Esophagus squamous epithelium (tissue), 5 donors: ENCODE data around the gene BAHCC1. TPM values are rescaled to one million over a fixed set of nuclear protein-coding genes. Genes with fewer than 3 reads are reported as not detected.

Experiments
- DNase-seq: peaks from one replicate; lab custom pipeline; 2025; lab: John Stamatoyannopoulos, UW
- H3K27ac ChIP-seq, 4 donors: fragments of 200-600 bp; sonication (generic); one replicate each; pipeline ENCODE4 v1.5.1; 2016 to 2019; ENCODE audit warnings: mild to moderate bottlenecking in 1 of 4
- H3K27me3 ChIP-seq, 4 donors: fragments of 200-600 bp; sonication (generic); 1 replicate in 3 of 4; 2 replicates in 1 of 4; pipeline versions ENCODE4 v1.5.1 to v1.6.0; 2017 to 2021; ENCODE audit warnings: antibody characterized with exemption in 1 of 4
- H3K36me3 ChIP-seq, 3 donors: fragments of 200-600 bp; sonication (generic); one replicate each; pipeline ENCODE4 v1.5.1; 2016 to 2019
- H3K4me1 ChIP-seq, 3 donors: fragments of 200-600 bp; sonication (generic); one replicate each; pipeline ENCODE4 v1.5.1; 2017 to 2019
- H3K4me3 ChIP-seq, 4 donors: fragments of 200-600 bp; sonication (generic); 1 replicate in 3 of 4; 2 replicates in 1 of 4; pipeline ENCODE4 v1.5.1; 2016 to 2019; ENCODE audit warnings: mild to moderate bottlenecking in 2 of 4, moderate library complexity in 1 of 4
- H3K9me3 ChIP-seq, 3 donors: fragments of 200-600 bp; sonication (generic); one replicate each; pipeline ENCODE4 v1.5.1; 2016 to 2019
- POLR2A ChIP-seq, 4 donors: fragments of 450-650 bp; IDR thresholded peaks; one replicate each; pipeline ENCODE4 v1.6.1; 2017; ENCODE audit warnings: antibody characterized with exemption in 4 of 4, mild to moderate bottlenecking in 4 of 4, moderate library complexity in 3 of 4
- WGBS, 2 donors: methylation state at CpG; one replicate each; pipeline ENCODE4 v1.1.5; 2018; 5-methylcytosine and 5-hydroxymethylcytosine counted together
- intact Hi-C: fragments of 100-400 bp; cut with DNase I; formaldehyde crosslinking; loops from one replicate; pipeline ENCODE4 v1.15.0; 2022
- total RNA-seq, 4 donors: library from RNA; depleted of rRNA; stranded (reverse); fragments of >200 nt; gene quantifications; one replicate each; pipeline ENCODE4 v1.1.0, GENCODE V29; 2016
- TF ChIP-seq, protein P1 (sequence below), 6 experiments: fragments of 450-650 bp in 4 of 6; fragments of 200-600 bp in 2 of 6; sonication (generic) in 2 of 6; IDR thresholded peaks; one replicate each; pipeline ENCODE4 v1.5.1; 2016 to 2019; ENCODE audit warnings: antibody characterized with exemption in 6 of 6, mild to moderate bottlenecking in 4 of 6, moderate library complexity in 4 of 6
- donor health status: DM: yes; HTN: yes; CAD: no.

Gene BAHCC1
- total RNA-seq, 4 donors from 2014 or later, result 3.8 to 10.6 (median 5.4) TPM

DNA sequence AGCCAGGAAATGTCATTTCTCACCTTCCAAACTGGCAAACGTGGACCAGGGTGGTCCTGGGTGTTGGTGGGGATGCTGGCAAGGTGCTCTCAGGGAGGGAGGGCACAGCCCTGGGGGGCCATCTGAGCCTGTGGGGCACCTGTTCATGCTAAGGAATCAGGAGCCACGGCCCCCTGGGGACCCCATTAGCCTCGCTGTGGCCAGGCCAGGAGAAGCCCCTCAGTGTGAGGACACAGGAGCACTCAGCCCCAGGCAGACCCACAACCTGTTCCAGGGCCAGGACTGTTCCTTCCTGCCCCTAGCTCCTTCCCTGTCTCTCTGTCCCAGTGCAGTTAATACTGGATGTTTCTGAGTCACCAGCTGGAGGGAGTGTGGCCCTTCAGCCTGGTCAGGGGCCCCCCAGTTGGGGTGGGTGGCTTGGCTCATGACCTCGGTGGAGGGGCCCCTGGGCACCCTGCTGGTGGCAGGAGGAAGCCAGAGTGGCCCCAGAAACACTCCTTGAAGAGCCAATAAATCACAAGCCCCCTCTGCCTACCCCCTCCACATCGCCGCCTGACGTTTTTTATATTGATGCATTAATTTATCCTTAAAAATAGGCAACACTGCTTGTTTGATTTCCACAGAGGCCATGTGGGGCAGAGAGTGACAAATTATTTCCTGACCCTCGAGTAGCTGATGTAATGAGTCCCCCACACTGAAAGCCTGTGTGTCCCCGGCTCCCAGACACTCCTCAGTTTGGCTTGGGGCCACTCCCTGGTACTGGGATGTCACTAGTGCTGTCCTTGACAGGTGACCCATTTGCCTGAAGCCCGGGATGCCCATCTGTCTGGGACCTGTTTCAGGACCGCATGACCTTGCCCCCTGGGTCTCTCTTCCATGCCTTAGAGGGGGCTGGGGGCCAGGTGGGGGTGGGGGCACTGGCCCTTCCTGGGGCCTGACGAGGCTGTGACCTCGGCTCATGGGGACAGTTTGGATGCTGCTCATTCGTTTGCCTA is 95.0 kb downstream of the BAHCC1 start:
- Histone ChIP-seq H3K4me3 (no peak overlapping the region), H3K27me3 (peaks cover 0 to 34% (median 0%) of the 10 kb centered on the region in 4 donors), H3K9me3 (no peaks in the 10 kb centered on the region), H3K36me3 (no peaks in the 10 kb centered on the region), H3K4me1 (peaks cover 8 to 24% (median 11%) of the 10 kb centered on the region in 3 donors), H3K27ac (no peak overlapping the region)
- intact Hi-C loops, result loop anchor here (10.0 kb wide), 1 partner anchor 195 kb away; the partner anchor contains the start of gene SLC38A10
- no peak for TF ChIP-seq POLR2A (IDR thresholded peaks at IDR 0.05)
- TF ChIP-seq, protein P1, sequence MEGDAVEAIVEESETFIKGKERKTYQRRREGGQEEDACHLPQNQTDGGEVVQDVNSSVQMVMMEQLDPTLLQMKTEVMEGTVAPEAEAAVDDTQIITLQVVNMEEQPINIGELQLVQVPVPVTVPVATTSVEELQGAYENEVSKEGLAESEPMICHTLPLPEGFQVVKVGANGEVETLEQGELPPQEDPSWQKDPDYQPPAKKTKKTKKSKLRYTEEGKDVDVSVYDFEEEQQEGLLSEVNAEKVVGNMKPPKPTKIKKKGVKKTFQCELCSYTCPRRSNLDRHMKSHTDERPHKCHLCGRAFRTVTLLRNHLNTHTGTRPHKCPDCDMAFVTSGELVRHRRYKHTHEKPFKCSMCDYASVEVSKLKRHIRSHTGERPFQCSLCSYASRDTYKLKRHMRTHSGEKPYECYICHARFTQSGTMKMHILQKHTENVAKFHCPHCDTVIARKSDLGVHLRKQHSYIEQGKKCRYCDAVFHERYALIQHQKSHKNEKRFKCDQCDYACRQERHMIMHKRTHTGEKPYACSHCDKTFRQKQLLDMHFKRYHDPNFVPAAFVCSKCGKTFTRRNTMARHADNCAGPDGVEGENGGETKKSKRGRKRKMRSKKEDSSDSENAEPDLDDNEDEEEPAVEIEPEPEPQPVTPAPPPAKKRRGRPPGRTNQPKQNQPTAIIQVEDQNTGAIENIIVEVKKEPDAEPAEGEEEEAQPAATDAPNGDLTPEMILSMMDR (IDR thresholded peaks at IDR 0.05), result no peak
- DNase-seq, result no peak
- 52 to 63% methylated on average over 3 to 7 of the region's 14 CpGs for WGBS, 2 donors

DNA sequence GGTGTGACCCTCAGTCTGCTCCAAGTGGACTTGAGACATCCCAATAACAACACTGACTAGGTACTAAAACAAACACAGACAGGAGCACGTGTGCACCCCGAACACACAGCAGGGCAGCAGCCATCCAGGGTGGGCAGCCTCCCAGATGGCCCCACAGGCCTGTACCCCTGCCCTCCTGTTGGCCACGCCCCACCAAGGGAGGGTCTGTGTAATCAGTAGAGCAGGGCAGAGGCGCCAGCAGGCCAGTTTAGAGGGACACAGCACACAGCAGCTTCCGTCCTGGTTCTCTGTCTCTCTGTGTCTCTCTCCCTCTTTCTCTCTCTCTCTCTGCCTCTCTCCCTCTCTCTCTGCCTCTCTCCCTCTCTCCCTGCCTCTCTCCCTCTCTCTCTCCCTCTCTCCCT is 95.9 kb downstream of the BAHCC1 start:
- no peak for DNase-seq
- Histone ChIP-seq H3K4me3 (no peak overlapping the region), H3K9me3 (no peaks in the 10 kb centered on the region), H3K36me3 (no peaks in the 10 kb centered on the region), H3K27ac (no peak overlapping the region), H3K27me3 (peaks cover 0 to 34% (median 0%) of the 10 kb centered on the region in 4 donors), H3K4me1 (peaks cover 8 to 24% (median 11%) of the 10 kb centered on the region in 3 donors)
- WGBS, 2 donors, result 31 to 33% methylated on average over 4 to 5 of the region's 5 CpGs
- intact Hi-C loops, result no loop called here
- TF ChIP-seq POLR2A (IDR thresholded peaks at IDR 0.05), result no peak
- TF ChIP-seq, protein P1 (IDR thresholded peaks at IDR 0.05), result no peak

DNA sequence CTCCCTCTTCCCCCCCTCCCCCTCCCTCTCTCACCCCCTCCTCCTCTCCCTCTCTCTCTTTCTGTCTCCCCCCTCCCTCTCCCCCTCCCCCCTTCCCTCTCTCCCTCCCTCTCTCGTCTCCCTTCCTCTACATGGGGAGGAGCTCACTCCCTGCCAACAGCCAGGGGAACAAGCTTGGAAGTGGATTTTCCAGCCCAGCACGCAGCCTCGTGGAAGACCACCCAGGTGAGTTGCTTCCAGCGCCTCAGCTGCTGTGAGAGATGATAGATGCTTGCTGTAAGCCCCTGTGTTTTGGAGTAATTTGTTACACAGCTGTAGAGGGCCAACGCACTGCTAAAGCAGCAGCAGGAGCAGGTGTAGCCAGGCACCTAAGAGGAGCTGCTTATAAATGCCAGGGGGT is 96.5 kb downstream of the BAHCC1 start:
- Histone ChIP-seq H3K9me3 (no peaks in the 10 kb centered on the region), H3K27me3 (peaks cover 0 to 34% (median 0%) of the 10 kb centered on the region in 4 donors), H3K27ac (no peak overlapping the region), H3K4me3 (no peak overlapping the region), H3K4me1 (peaks cover 8 to 24% (median 11%) of the 10 kb centered on the region in 3 donors), H3K36me3 (no peaks in the 10 kb centered on the region)
- no peak for DNase-seq
- WGBS, 2 donors, result 10% methylated on average over 3 of the region's 5 CpGs; no CpG with 5 or more reads in 1 of the 2 donors
- intact Hi-C loops, result no loop called here
- TF ChIP-seq, protein P1 (IDR thresholded peaks at IDR 0.05), result no peak
- no peak for TF ChIP-seq POLR2A (IDR thresholded peaks at IDR 0.05)

DNA sequence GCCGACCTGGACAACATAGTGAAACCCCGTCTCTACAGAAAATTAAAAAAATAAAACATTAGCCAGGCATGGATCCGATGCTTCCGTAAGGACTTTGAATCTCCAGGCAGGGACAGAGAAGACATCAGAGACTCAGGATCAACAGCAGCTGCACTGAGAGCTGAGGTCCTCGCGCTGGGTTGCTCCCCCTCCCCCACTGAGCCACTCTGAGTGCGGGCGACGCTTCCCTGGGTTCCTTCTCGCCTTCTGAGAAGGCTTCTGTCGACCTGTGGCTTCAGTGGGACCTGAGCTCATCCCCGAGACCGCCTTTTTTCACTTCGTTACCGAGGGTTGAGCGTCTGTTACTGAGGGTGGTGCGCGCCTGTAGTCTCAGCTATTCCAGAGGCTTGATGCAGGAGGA is 96.9 kb downstream of the BAHCC1 start:
- Histone ChIP-seq H3K4me3 (no peak overlapping the region), H3K36me3 (no peaks in the 10 kb centered on the region), H3K4me1 (peaks cover 8 to 21% (median 11%) of the 10 kb centered on the region in 3 donors), H3K27ac (no peak overlapping the region), H3K9me3 (no peaks in the 10 kb centered on the region), H3K27me3 (peaks cover 0 to 34% (median 0%) of the 10 kb centered on the region in 4 donors)
- no peak for TF ChIP-seq POLR2A (IDR thresholded peaks at IDR 0.05)
- TF ChIP-seq, protein P1 (IDR thresholded peaks at IDR 0.05), result no peak
- intact Hi-C loops, result no loop called here
- DNase-seq, result no peak
- WGBS, 2 donors, result 59 to 72% methylated on average over 11 to 16 of the region's 18 CpGs

DNA sequence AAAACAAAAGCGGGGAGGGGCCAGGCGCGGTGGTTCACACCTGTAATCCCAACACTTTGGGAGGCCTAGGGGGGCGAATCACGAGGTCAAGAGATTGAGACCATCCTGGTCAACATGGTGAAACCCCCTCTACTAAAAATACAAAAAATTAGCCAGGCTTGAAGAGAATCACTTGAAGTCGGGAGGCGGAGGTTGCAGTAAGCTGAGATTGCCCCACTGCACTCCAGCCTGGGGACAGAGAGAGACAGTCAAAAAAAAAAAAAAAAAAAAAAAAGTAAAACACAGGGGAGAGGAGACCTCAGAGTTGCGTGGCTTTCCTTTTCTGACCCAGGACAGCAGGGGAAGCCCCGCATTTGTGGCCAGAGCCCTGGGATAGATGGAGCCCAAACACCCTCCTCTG is 97.4 kb downstream of the BAHCC1 start:
- no peak for TF ChIP-seq POLR2A (IDR thresholded peaks at IDR 0.05)
- TF ChIP-seq, protein P1 (IDR thresholded peaks at IDR 0.05), result no peak
- Histone ChIP-seq H3K36me3 (no peaks in the 10 kb centered on the region), H3K9me3 (no peaks in the 10 kb centered on the region), H3K4me3 (no peak overlapping the region), H3K27ac (no peak overlapping the region), H3K4me1 (peaks cover 5 to 16% (median 6%) of the 10 kb centered on the region in 3 donors), H3K27me3 (peaks cover 0 to 34% (median 0%) of the 10 kb centered on the region in 4 donors)
- no peak for DNase-seq
- intact Hi-C loops, result no loop called here
- 84% methylated on average over 9 of the region's 9 CpGs for WGBS, 2 donors
